ENCODE data around the gene MBTPS1.
A peak's percentile ranks its signal among the peaks of the same experiment; 100 is the strongest.

The MBTPS1 gene

DNA sequence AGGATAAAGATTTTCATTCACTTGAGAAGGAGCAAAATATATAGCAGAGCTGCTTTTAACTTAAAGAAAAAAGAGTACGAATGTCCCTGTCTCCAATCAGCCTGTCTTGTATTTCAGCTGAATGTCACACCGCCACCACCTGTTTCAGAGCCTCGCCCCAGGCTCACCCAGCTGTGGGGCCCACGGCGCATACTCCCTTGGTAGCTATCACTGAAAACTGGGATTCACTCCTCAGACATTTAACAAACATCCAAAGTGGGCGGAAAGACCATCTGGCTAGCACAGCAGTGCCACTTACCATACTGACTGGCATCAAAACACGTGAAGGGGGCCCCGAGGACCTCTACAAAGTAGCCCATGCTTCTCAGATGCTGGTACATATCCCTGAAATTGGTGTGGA is 48.7 kb downstream of the MBTPS1 start:
- no peaks in the 10 kb centered on the region for H3K27me3 ChIP-seq (ENCODE audit: low read depth, low read length)
- no peak overlapping the region for H3K4me2 ChIP-seq (ENCODE audit: low read length)
- no peak overlapping the region for H3K4me3 ChIP-seq (ENCODE audit: low read length)
- peaks cover 9% of the 10 kb centered on the region for H4K20me1 ChIP-seq (ENCODE audit: insufficient read depth, low read length)
- no peak overlapping the region for H2AFZ ChIP-seq (ENCODE audit: low read depth, low read length)
- peaks cover 39% of the 10 kb centered on the region for H3K36me3 ChIP-seq (replicated peaks; ENCODE audit: low read depth, low read length)
- H3K27ac ChIP-seq (ENCODE audit: low read length): no peak overlapping the region
- H3K9ac ChIP-seq (ENCODE audit: low read length): no peak overlapping the region
- TF ChIP-seq CTCF (IDR thresholded peaks at IDR 0.05; ENCODE audit: low read depth, low read length) (no peak), EZH2phosphoT487 (IDR thresholded peaks at IDR 0.05; ENCODE audit: low read depth) (no peak)
- no peaks in the 10 kb centered on the region for H3K9me3 ChIP-seq (ENCODE audit: insufficient read depth, low read length)
- H3K79me2 ChIP-seq (ENCODE audit: low read length): no peaks in the 10 kb centered on the region
- H3K4me1 ChIP-seq (ENCODE audit: low read length): peaks cover 6% of the 10 kb centered on the region

DNA sequence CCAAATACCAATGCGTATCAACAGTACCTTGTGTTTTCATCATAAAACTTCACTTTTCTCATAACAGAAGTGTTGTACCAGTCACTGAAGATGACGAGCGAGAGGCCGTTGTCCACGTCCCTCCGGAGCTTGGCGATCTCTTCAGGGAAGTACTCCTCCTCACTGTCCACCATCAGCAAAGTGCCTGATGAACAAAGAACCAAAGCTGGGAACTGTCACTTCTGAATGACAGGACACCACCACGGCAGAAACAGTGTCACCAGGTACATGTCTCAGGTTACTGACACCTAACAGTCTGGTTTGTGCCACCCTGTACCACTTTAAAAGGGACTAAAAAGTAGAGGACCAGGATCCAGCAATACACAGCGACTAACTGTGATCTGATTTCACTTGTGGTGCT is 49.1 kb downstream of the MBTPS1 start:
- Histone ChIP-seq H3K27me3 (ENCODE audit: low read depth, low read length) (no peaks in the 10 kb centered on the region), H3K27ac (ENCODE audit: low read length) (no peak overlapping the region), H3K36me3 (replicated peaks; ENCODE audit: low read depth, low read length) (peaks cover 43% of the 10 kb centered on the region)

DNA sequence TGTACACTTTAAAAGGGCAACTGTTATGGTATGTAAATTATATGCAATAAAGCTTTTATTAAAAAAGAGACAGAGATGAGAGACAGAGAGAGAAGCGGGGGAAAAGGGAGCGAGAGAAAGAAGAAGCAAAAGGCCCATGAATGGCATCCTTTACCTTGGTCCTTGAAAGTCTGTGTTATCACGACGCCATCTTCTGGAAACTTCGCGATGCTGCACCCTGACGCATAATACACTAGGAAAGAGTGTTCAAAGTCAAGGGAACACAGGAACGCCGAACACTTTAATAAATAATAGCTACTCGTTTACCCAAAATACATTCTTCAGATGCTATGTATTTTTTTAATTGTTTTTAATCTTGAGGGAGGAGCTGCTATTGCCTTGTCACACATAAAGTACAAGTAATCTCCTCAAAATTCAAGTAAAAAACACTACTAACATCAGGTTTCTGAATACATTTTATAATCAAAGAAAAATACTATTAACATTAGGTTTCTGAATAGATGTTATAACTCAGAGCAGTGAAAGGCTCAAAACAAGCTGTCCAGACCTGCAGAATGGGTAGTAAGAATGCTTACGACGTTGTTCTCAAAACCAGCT is 51.1 kb downstream of the MBTPS1 start:
- Histone ChIP-seq H2AFZ (ENCODE audit: low read depth, low read length) (no peak overlapping the region), H3K36me3 (replicated peaks; ENCODE audit: low read depth, low read length) (peaks cover 49% of the 10 kb centered on the region), H4K20me1 (ENCODE audit: insufficient read depth, low read length) (peaks cover 9% of the 10 kb centered on the region), H3K4me1 (ENCODE audit: low read length) (peaks cover 6% of the 10 kb centered on the region), H3K4me2 (ENCODE audit: low read length) (no peak overlapping the region), H3K9ac (ENCODE audit: low read length) (no peak overlapping the region), H3K4me3 (ENCODE audit: low read length) (no peak overlapping the region), H3K9me3 (ENCODE audit: insufficient read depth, low read length) (no peaks in the 10 kb centered on the region), H3K79me2 (ENCODE audit: low read length) (no peaks in the 10 kb centered on the region), H3K27ac (ENCODE audit: low read length) (no peak overlapping the region), H3K27me3 (ENCODE audit: low read depth, low read length) (no peaks in the 10 kb centered on the region)
- TF ChIP-seq CTCF (IDR thresholded peaks at IDR 0.05; ENCODE audit: low read depth, low read length) (peak; percentile 63), EZH2phosphoT487 (IDR thresholded peaks at IDR 0.05; ENCODE audit: low read depth) (no peak)

More for the DNA sequence above, 49.1 kb downstream of the MBTPS1 start:
- H3K4me1 ChIP-seq (ENCODE audit: low read length): peaks cover 6% of the 10 kb centered on the region
- H3K9ac ChIP-seq (ENCODE audit: low read length): no peak overlapping the region
- no peak for TF ChIP-seq EZH2phosphoT487 (IDR thresholded peaks at IDR 0.05; ENCODE audit: low read depth)
- TF ChIP-seq CTCF (IDR thresholded peaks at IDR 0.05; ENCODE audit: low read depth, low read length): no peak
- H3K9me3 ChIP-seq (ENCODE audit: insufficient read depth, low read length): no peaks in the 10 kb centered on the region
- no peak overlapping the region for H3K4me2 ChIP-seq (ENCODE audit: low read length)
- no peak overlapping the region for H3K4me3 ChIP-seq (ENCODE audit: low read length)
- H4K20me1 ChIP-seq (ENCODE audit: insufficient read depth, low read length): peaks cover 9% of the 10 kb centered on the region
- no peaks in the 10 kb centered on the region for H3K79me2 ChIP-seq (ENCODE audit: low read length)
- H2AFZ ChIP-seq (ENCODE audit: low read depth, low read length): no peak overlapping the region

GRCh38 chr16:84063980-84064379 is 52.8 kb downstream of the MBTPS1 start:
- TF ChIP-seq EZH2phosphoT487 (IDR thresholded peaks at IDR 0.05; ENCODE audit: low read depth): no peak
- TF ChIP-seq CTCF (IDR thresholded peaks at IDR 0.05; ENCODE audit: low read depth, low read length): no peak
- Histone ChIP-seq H3K4me1 (ENCODE audit: low read length) (no peaks in the 10 kb centered on the region), H3K9ac (ENCODE audit: low read length) (no peak overlapping the region), H3K4me2 (ENCODE audit: low read length) (no peak overlapping the region), H3K9me3 (ENCODE audit: insufficient read depth, low read length) (no peaks in the 10 kb centered on the region), H3K36me3 (replicated peaks; ENCODE audit: low read depth, low read length) (peaks cover 42% of the 10 kb centered on the region), H3K27ac (ENCODE audit: low read length) (no peak overlapping the region), H3K27me3 (ENCODE audit: low read depth, low read length) (no peaks in the 10 kb centered on the region), H2AFZ (ENCODE audit: low read depth, low read length) (no peak overlapping the region), H4K20me1 (ENCODE audit: insufficient read depth, low read length) (peaks cover 1% of the 10 kb centered on the region; the same call in 1 of the 2 replicates), H3K4me3 (ENCODE audit: low read length) (no peak overlapping the region), H3K79me2 (ENCODE audit: low read length) (no peaks in the 10 kb centered on the region)
